Naive B cell (primary cell): ENCODE results near the gene GULP1. TPM values are rescaled to one million over a fixed set of nuclear protein-coding genes. Genes with fewer than 3 reads are reported as not detected.
A peak's percentile ranks its signal among the peaks of the same experiment; 100 is the strongest.

Experiments used
- ATAC-seq, 2 donors: fragments of 150-1000 bp; cut with Tn5 transposase; 2 replicates each; pipeline ENCODE4 v1.10.0; 2021; ENCODE audit warnings: low read depth in 2 of 2, mild to moderate bottlenecking in 2 of 2, moderate library complexity in 2 of 2
- DNase-seq: peaks from one replicate; pipeline ENCODE4 v3.0.0; 2022
- H3K27ac Mint-ChIP-seq, 6 donors: one replicate each; pipeline ENCODE4 v1.8.0; 2020 to 2022; ENCODE audit warnings: mild to moderate bottlenecking in 6 of 6, mixed read lengths in 6 of 6, moderate library complexity in 5 of 6, inconsistent platforms in 2 of 6
- H3K27me3 Mint-ChIP-seq, 3 donors: one replicate each; pipeline ENCODE4 v1.8.0; 2021 to 2022; ENCODE audit warnings: mixed read lengths in 3 of 3, mild to moderate bottlenecking in 1 of 3
- H3K36me3 Mint-ChIP-seq, 2 donors: one replicate each; pipeline ENCODE4 v1.8.0; 2020 to 2022; ENCODE audit warnings: mixed read lengths in 2 of 2, inconsistent platforms in 1 of 2, mild to moderate bottlenecking in 1 of 2
- H3K4me1 Mint-ChIP-seq, 3 donors: one replicate each; pipeline ENCODE4 v1.8.0; 2020 to 2022; ENCODE audit warnings: mixed read lengths in 3 of 3, inconsistent platforms in 1 of 3, mild to moderate bottlenecking in 1 of 3, moderate library complexity in 1 of 3
- H3K4me3 Mint-ChIP-seq, 8 donors: one replicate each; pipeline ENCODE4 v1.8.0; 2020 to 2022; ENCODE audit warnings: mild to moderate bottlenecking in 8 of 8, mixed read lengths in 8 of 8, moderate library complexity in 8 of 8, inconsistent platforms in 2 of 8
- H3K9me3 Mint-ChIP-seq, 7 donors: one replicate each; pipeline ENCODE4 v1.8.0; 2020 to 2022; ENCODE audit warnings: mixed read lengths in 7 of 7, mild to moderate bottlenecking in 5 of 7, inconsistent platforms in 2 of 7, moderate library complexity in 1 of 7
- polyA plus RNA-seq, 6 donors: library from polyadenylated mRNA; unstranded; fragments of 300-500 nt; fragmentation: Illumina TruSeq; gene quantifications; one replicate each; pipeline ENCODE4 v1.2.3, GENCODE V29; 2021; ENCODE audit warnings: low read depth in 6 of 6

The GULP1 gene, protein sequence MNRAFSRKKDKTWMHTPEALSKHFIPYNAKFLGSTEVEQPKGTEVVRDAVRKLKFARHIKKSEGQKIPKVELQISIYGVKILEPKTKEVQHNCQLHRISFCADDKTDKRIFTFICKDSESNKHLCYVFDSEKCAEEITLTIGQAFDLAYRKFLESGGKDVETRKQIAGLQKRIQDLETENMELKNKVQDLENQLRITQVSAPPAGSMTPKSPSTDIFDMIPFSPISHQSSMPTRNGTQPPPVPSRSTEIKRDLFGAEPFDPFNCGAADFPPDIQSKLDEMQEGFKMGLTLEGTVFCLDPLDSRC
- polyA plus RNA-seq, result not detected

DNA sequence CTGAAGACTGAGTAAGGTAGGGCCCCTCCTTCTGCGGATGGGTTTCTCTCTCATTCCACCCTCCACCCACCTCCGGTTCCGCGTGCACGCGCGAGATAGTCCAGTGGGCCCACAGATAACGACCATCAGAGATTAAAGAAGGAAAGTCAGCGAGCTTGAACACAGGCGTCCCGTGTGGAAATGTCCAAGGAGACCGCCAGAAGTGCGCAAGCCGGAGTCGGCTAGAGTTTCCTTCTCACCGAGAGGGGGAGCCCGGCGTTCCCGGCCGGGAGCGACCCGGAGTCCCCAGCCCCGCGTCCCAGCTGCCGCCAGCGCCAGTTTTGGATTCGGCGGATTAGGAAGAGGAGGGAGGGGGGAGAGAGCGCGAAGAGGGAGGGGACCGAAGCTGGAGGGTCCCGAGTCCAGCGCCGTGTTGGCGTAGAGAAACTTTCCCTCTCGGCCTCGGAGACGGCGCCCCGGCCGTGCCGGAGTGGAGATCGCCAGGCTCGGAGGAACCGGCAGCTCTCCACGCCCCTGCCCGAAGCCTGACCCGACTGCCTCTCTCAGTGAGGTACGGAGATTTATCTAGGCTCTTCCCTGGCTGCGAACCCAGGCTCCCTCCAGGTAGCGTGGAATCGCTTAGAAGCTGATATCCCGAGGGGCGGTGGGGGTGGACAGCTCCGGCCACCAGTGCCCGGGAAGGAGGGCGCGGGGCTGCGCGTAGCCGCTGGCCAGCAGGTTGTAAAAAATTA lies at the start of gene GULP1:
Gene GULP1 (plus strand): TSS at position 258 of the 731 bp plus-strand sequence. CDS start 185,829 bp downstream, outside the sequence.
- peaks cover 25 to 40% (median 31%) of the 10 kb centered on the region in 3 donors for H3K27me3 Mint-ChIP-seq
- peak within 1 kb of the TSS in 3 of 8 donors; percentile 15 to 50 (median 40) for H3K4me3 Mint-ChIP-seq
- peaks cover 0 to 16% (median 4%) of the 10 kb centered on the region in 7 donors for H3K9me3 Mint-ChIP-seq
- DNase-seq, result no peak
- H3K4me1 Mint-ChIP-seq, result peaks cover 5 to 10% (median 8%) of the 10 kb centered on the region in 3 donors
- no peak within 1 kb of the TSS for H3K27ac Mint-ChIP-seq
- no peak for ATAC-seq
- peaks cover 0 to 7% of the 10 kb centered on the region in 2 donors for H3K36me3 Mint-ChIP-seq

DNA sequence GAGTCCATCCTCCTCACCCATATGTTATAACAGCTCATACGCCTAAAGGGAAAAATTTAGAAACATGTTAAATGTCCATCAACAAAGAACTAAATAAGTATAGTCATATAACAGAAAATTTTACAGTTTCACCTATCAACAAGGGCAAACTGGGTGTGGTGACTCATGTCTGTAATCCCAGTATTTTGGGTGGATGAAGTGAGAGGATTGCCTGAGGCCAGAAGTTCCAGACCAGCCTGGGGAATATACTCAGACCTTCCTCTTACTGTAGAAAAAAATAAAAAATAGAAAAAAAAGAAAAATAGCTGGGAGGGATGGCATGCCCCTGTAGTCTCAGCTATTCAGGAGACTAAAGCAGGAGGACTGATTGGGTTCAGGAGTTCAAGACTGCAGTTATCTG lies 48.3 kb upstream of the GULP1 start:
- DNase-seq, result no peak
- Mint-ChIP-seq H3K4me3 (no peak overlapping the region), H3K9me3 (peaks cover 0 to 17% (median 4%) of the 10 kb centered on the region in 7 donors), H3K4me1 (no peaks in the 10 kb centered on the region), H3K36me3 (no peaks in the 10 kb centered on the region), H3K27me3 (no peaks in the 10 kb centered on the region), H3K27ac (no peak overlapping the region)
- no peak for ATAC-seq

- H3K9me3 Mint-ChIP-seq, result peaks cover 0 to 7% (median 0%) of the 10 kb centered on the region in 7 donors
- no peak overlapping the region for H3K27ac Mint-ChIP-seq
- no peaks in the 10 kb centered on the region for H3K27me3 Mint-ChIP-seq
- no peak for ATAC-seq
- H3K4me3 Mint-ChIP-seq, result no peak overlapping the region
- H3K4me1 Mint-ChIP-seq, result no peaks in the 10 kb centered on the region
- H3K36me3 Mint-ChIP-seq, result no peaks in the 10 kb centered on the region
- DNase-seq, result no peak
Measured at GRCh38 chr2:188244383-188244782, 47.3 kb upstream of the GULP1 start.

- Mint-ChIP-seq H3K4me3 (no peak overlapping the region), H3K36me3 (no peaks in the 10 kb centered on the region), H3K4me1 (no peaks in the 10 kb centered on the region), H3K27ac (no peak overlapping the region), H3K9me3 (peaks cover 0 to 6% (median 0%) of the 10 kb centered on the region in 7 donors), H3K27me3 (no peaks in the 10 kb centered on the region)
- no peak for ATAC-seq
- DNase-seq, result no peak
Measured at GRCh38 chr2:188245230-188245629, 46.4 kb upstream of the GULP1 start.

- Mint-ChIP-seq H3K9me3 (peaks cover 3 to 14% (median 5%) of the 10 kb centered on the region in 7 donors), H3K4me3 (no peak overlapping the region), H3K36me3 (no peaks in the 10 kb centered on the region), H3K4me1 (no peaks in the 10 kb centered on the region), H3K27ac (no peak overlapping the region), H3K27me3 (no peaks in the 10 kb centered on the region)
- DNase-seq, result no peak
- ATAC-seq, result no peak
Measured at GRCh38 chr2:188248513-188248912, 43.2 kb upstream of the GULP1 start.

GRCh38 chr2:188251034-188251433 lies 40.6 kb upstream of the GULP1 start:
- no peaks in the 10 kb centered on the region for H3K27me3 Mint-ChIP-seq
- H3K9me3 Mint-ChIP-seq, result peaks cover 3 to 17% (median 6%) of the 10 kb centered on the region in 7 donors
- no peak overlapping the region for H3K4me3 Mint-ChIP-seq
- H3K27ac Mint-ChIP-seq, result no peak overlapping the region
- ATAC-seq (no peak), DNase-seq (no peak)
- H3K4me1 Mint-ChIP-seq, result no peaks in the 10 kb centered on the region
- no peaks in the 10 kb centered on the region for H3K36me3 Mint-ChIP-seq

- no peaks in the 10 kb centered on the region for H3K4me1 Mint-ChIP-seq
- H3K36me3 Mint-ChIP-seq, result no peaks in the 10 kb centered on the region
- no peaks in the 10 kb centered on the region for H3K27me3 Mint-ChIP-seq
- ATAC-seq, result no peak
- no peak for DNase-seq
- peaks cover 0 to 20% (median 5%) of the 10 kb centered on the region in 7 donors for H3K9me3 Mint-ChIP-seq
- H3K4me3 Mint-ChIP-seq, result no peak overlapping the region
- H3K27ac Mint-ChIP-seq, result no peak overlapping the region
Measured at GRCh38 chr2:188256420-188256819, 35.3 kb upstream of the GULP1 start.

GRCh38 chr2:188265315-188265714 lies 26.4 kb upstream of the GULP1 start:
- no peak overlapping the region for H3K4me3 Mint-ChIP-seq
- H3K36me3 Mint-ChIP-seq, result no peaks in the 10 kb centered on the region

GRCh38 chr2:188267776-188268175 lies 23.9 kb upstream of the GULP1 start:
- DNase-seq (no peak), ATAC-seq (no peak)
- no peaks in the 10 kb centered on the region for H3K27me3 Mint-ChIP-seq
- H3K9me3 Mint-ChIP-seq, result no peaks in the 10 kb centered on the region
- no peaks in the 10 kb centered on the region for H3K4me1 Mint-ChIP-seq
- no peaks in the 10 kb centered on the region for H3K36me3 Mint-ChIP-seq
- no peak overlapping the region for H3K4me3 Mint-ChIP-seq
- H3K27ac Mint-ChIP-seq, result no peak overlapping the region

More at GRCh38 chr2:188265315-188265714, 26.4 kb upstream of the GULP1 start:
- Mint-ChIP-seq H3K9me3 (peaks cover 0 to 2% (median 0%) of the 10 kb centered on the region in 7 donors), H3K27me3 (no peaks in the 10 kb centered on the region), H3K27ac (no peak overlapping the region), H3K4me1 (no peaks in the 10 kb centered on the region)
- DNase-seq (no peak), ATAC-seq (no peak)

GRCh38 chr2:188269004-188269403 lies 22.7 kb upstream of the GULP1 start:
- no peaks in the 10 kb centered on the region for H3K27me3 Mint-ChIP-seq
- no peak for ATAC-seq
- no peak overlapping the region for H3K4me3 Mint-ChIP-seq
- H3K9me3 Mint-ChIP-seq, result no peaks in the 10 kb centered on the region
- H3K4me1 Mint-ChIP-seq, result no peaks in the 10 kb centered on the region
- H3K27ac Mint-ChIP-seq, result no peak overlapping the region
- no peaks in the 10 kb centered on the region for H3K36me3 Mint-ChIP-seq
- no peak for DNase-seq

DNA sequence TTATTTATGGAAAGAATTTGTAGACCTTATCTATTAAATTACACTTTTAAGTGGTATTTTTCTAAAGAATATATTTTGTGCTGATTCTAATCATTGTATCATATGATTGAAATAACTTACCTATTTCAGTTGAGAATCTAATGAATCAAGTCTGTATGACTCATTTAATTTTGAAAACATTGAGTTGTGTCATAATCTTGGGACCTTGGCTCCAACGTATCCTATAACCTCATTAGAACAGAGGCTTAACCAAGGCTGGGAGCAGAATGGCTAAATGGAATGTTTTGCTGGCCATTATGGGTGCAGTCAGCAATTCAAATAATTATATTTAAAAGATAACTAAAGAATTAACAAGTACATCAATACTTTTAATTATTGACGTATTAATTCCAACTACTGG lies 19.6 kb upstream of the GULP1 start:
- H3K4me1 Mint-ChIP-seq, result no peaks in the 10 kb centered on the region
- no peak overlapping the region for H3K27ac Mint-ChIP-seq
- H3K27me3 Mint-ChIP-seq, result no peaks in the 10 kb centered on the region
- ATAC-seq (no peak), DNase-seq (no peak)
- H3K9me3 Mint-ChIP-seq, result no peaks in the 10 kb centered on the region
- H3K4me3 Mint-ChIP-seq, result no peak overlapping the region
- no peaks in the 10 kb centered on the region for H3K36me3 Mint-ChIP-seq

DNA sequence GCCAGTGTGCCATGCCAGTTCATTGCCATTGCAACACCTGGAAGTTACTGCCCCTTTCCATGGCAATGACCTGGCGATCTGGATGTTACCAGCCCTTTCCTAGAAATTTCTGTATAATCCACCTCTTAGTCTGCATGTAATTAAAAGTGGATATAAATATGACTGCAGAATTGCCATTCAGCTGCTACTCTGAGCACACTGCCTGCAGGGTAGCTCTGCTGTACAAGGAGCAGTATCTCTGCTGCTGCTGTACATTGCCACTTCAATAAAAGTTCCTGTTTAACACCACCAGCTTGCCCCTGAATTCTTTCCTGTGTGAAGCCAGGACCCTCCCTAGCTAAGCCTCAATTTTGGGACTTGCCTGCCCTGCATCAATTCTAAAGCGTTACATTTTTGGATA lies 17.4 kb upstream of the GULP1 start:
- no peak for ATAC-seq

DNA sequence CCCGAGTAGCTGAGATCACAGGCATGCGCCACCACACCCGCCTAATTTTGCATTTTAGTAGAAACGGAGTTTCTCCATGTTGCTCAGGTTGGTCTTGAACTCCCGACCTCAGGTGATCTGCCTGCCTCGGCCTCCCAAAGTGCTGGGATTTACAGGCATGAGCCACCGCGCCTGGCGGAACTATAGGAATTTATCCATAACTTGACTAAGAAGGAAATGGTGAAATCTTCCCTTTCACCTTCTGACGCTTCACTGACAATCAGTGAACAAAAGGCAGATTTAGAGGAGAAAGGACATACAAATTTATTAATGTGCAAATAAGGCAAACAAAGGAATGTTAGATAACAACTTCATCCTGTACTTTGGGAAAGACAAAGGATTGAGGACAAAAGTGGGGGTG lies 15.4 kb upstream of the GULP1 start:
- H3K9me3 Mint-ChIP-seq, result no peaks in the 10 kb centered on the region
- no peaks in the 10 kb centered on the region for H3K4me1 Mint-ChIP-seq
- DNase-seq (no peak), ATAC-seq (no peak)
- no peaks in the 10 kb centered on the region for H3K36me3 Mint-ChIP-seq
- H3K27me3 Mint-ChIP-seq, result no peaks in the 10 kb centered on the region
- H3K4me3 Mint-ChIP-seq, result no peak overlapping the region
- no peak overlapping the region for H3K27ac Mint-ChIP-seq

More for the DNA sequence above, 17.4 kb upstream of the GULP1 start:
- H3K36me3 Mint-ChIP-seq, result no peaks in the 10 kb centered on the region
- no peak for DNase-seq
- H3K9me3 Mint-ChIP-seq, result no peaks in the 10 kb centered on the region
- no peaks in the 10 kb centered on the region for H3K4me1 Mint-ChIP-seq
- H3K27ac Mint-ChIP-seq, result no peak overlapping the region
- no peak overlapping the region for H3K4me3 Mint-ChIP-seq
- no peaks in the 10 kb centered on the region for H3K27me3 Mint-ChIP-seq

- DNase-seq, result no peak
- Mint-ChIP-seq H3K36me3 (no peaks in the 10 kb centered on the region), H3K27me3 (no peaks in the 10 kb centered on the region), H3K4me3 (no peak overlapping the region), H3K9me3 (peaks cover 0 to 6% (median 0%) of the 10 kb centered on the region in 7 donors), H3K4me1 (no peaks in the 10 kb centered on the region), H3K27ac (no peak overlapping the region)
- no peak for ATAC-seq
Measured at GRCh38 chr2:188277786-188278185, 13.9 kb upstream of the GULP1 start.
